ENCODE measurements around the gene SPOP.

Gene SPOP

DNA sequence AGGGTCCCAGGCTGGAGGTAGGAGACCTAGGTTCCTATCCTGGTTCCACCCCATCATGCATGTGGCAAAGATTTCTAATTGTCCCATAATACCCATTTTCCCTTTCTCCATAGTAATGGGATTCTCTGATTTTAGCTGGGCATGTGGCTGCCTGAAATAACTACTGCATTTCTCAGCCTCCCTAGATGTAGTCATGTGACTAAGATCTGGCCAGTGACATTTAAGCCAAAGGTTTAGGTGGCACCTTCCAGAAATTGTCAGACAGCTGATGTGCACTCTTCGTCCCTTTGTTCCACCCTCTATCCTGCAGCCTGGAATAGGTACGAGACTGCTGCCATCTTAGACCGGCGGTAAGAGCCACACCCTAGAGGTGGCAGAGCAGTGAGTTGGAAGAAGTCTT lies 94.0 kb downstream of the SPOP start:
- peak in 1 of 14 donors; percentile 45 for DNase-seq

GRCh38 chr17:49583226-49583625 lies 94.7 kb downstream of the SPOP start:
- peak in 1 of 14 donors; percentile 48 for DNase-seq

DNA sequence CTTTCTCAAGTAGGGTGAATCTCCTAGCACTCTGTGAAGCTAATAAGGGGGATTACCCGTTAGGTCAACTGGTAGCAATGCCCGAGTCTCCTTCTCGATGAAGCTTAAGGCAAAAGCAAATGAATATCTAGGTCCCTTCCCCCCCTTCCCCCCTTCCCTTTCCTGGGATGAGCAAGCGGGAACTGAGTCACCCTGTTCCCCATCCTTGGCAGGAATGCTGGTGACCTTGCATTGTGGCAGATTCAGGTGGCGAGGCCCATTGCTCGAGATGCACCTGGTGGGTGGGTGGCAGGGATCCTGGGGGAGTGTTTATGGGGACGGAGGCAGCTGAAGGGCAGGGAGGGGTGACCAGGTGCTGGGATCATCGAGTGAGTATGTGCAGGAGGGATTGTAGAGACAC lies 95.1 kb downstream of the SPOP start:
- no peak for DNase-seq

DNA sequence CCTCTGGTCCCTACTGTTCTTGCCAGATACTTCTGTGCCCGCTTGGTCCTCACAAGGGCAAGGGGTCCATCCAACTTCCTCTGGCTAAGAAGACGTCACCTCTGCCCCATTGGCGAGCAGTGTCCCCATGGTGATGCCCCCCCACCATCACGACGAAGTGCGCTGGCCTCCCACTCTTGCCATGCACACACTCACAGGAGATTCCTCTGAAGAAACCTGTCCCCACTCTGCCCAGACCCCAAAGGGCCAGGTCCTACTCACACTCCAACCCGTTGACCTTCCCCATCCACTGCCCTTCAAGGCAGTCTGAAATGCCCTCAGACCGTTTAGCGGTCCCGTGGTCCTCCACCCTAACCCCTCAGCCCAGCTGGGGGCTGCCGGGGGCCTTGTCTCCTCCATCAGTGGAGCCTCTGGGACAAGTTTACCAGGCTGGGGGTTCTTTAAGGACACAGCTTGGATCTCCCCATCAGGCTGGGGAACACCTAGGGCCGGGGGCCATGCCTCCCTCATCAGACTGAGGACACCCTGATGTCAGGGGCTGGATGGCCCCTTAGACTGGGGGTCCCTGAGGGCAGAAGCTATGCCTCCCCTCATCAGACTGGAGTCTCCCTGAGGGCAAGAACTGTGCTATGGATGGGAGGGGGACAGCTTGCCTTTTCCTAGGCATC lies 95.7 kb downstream of the SPOP start:
- DNase-seq: no peak

DNA sequence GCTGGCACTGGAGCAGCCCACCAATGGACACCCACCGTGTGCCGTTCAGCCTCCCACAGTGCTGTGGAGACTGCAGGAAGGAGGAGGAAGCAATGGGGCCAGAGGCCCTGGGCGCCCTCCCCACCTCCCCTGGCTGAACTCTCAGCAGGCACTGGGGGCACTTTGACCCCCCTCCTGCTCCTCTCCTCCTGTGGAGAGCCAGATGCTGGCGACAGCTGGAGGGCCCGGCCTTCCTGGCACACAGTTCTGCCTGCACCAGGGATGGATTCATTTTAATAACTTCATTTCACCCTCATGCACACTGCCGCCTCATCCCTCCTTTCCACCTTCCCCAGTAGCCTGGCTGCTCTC lies 96.3 kb downstream of the SPOP start:
- no peak for DNase-seq

- DNase-seq: no peak
These were observed 96.8 kb downstream of the SPOP start for GRCh38 chr17:49580981-49581647.

- peak in 1 of 14 donors; percentile 36 for DNase-seq
These were observed 97.7 kb downstream of the SPOP start for GRCh38 chr17:49580055-49580721.

- DNase-seq: peak in 1 of 14 donors; percentile 25
These were observed 98.4 kb downstream of the SPOP start for GRCh38 chr17:49579522-49579921.

DNA sequence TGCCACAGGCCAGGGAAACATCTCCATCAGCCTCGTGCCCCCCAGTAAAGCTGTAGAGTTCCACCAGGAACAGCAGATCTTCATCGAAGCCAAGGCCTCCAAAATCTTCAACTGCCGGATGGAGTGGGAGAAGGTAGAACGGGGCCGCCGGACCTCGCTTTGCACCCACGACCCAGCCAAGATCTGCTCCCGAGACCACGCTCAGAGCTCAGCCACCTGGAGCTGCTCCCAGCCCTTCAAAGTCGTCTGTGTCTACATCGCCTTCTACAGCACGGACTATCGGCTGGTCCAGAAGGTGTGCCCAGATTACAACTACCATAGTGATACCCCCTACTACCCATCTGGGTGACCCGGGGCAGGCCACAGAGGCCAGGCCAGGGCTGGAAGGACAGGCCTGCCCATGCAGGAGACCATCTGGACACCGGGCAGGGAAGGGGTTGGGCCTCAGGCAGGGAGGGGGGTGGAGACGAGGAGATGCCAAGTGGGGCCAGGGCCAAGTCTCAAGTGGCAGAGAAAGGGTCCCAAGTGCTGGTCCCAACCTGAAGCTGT lies 98.9 kb downstream of the SPOP start:
- DNase-seq: peak in 1 of 14 donors; percentile 28

GRCh38 chr17:49578414-49578813 lies 99.5 kb downstream of the SPOP start:
- no peak for DNase-seq

- DNase-seq: peak in 1 of 14 donors; percentile 30
These were observed 99.9 kb downstream of the SPOP start for GRCh38 chr17:49577963-49578362.

- no peak for DNase-seq
These were observed 100.3 kb downstream of the SPOP start for GRCh38 chr17:49577650-49577934.

GRCh38 chr17:49576917-49577649 lies 100.8 kb downstream of the SPOP start:
- peak in 1 of 14 donors; percentile 33 for DNase-seq

DNA sequence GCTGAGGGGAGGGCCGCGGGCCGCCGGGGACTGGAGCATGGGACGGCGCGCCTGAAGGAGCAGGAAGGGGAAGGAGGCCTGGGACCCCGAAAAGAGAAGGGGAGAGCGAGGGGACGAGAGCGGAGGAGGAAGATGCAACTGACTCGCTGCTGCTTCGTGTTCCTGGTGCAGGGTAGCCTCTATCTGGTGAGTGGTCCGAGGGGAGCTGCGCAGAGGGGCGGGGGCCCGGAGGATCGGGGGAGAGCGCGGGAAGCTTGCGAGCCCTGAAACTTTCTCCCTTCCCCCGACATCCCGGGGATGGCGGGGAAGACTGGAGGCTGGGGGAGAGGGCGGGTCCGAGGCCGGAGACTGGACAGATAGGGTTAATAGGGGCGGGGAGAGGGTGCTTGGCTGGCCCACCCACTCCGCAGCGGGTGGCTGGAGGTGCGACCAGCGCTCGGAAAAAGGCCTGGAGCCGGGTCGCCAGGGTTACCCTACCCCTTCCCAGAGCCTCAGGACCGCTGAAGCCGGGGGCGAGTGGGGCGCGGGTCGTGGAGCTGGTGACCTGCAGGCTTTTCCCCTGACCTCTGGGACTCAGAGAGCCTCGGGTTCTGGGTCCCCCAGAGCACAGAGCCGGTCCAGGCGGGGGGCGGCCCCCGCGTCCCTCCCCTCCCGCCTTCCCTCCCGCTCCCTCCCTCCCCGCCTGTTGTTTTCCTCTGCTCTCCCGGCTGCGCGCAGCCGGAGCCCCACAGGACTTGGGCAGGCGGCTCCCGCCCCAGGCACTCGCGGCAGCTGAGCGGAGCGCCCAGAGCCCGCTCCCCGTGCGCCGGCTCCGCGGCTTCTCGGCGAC lies 101.6 kb downstream of the SPOP start:
- DNase-seq: peak in 2 of 14 donors; percentile 19 to 54

- DNase-seq: peak in 3 of 14 donors; percentile 20 to 33 (median 25)
These were observed 102.2 kb downstream of the SPOP start, which contains the start of gene NXPH3 for GRCh38 chr17:49575679-49576087. Gene NXPH3 (plus strand): TSS chr17:49575871. CDS start chr17:49576220, 349 bp downstream.

DNA sequence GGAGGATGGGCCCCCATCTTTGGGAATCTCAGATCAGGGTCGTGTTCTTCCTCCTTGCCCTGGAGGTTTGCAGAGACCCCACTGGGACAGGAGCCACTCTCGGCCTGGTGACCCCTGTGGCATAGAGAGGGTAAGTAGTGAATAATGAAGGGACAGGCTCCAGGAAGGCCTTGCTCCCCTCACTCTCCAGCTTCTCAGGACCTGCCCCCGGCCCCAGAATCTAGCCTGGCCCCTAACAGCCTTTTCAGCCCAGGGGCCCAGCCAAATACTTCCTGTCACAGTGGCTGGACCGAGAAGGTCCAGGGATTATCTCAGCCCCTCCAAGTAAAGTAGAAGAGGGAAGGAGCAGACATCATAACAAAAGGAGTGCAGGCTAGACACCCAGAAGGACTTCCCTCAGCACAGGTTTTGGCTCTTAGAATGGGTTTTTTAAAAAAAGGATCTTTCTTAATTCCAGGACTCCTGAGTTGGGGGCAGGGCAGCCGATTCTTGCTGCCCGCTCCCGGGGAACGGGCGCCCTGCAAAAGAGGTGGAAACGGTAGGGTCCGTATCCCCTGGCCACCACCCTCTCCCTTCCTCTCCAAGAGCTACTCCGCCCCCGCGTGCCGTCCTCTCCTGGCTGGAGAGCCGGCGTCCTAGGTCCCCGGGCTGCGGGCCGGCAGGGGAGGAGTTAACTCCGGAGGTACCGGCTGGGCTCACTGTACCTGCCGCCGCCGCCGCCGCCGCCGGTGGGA lies 102.8 kb downstream of the SPOP start:
- DNase-seq: peak in 1 of 14 donors; percentile 76

GRCh38 chr17:49574323-49574781 lies 103.5 kb downstream of the SPOP start:
- peak in 5 of 14 donors; percentile 14 to 75 (median 38) for DNase-seq

GRCh38 chr17:49573510-49574322 lies 104.2 kb downstream of the SPOP start:
- DNase-seq: peak in 1 of 14 donors; percentile 30

DNA sequence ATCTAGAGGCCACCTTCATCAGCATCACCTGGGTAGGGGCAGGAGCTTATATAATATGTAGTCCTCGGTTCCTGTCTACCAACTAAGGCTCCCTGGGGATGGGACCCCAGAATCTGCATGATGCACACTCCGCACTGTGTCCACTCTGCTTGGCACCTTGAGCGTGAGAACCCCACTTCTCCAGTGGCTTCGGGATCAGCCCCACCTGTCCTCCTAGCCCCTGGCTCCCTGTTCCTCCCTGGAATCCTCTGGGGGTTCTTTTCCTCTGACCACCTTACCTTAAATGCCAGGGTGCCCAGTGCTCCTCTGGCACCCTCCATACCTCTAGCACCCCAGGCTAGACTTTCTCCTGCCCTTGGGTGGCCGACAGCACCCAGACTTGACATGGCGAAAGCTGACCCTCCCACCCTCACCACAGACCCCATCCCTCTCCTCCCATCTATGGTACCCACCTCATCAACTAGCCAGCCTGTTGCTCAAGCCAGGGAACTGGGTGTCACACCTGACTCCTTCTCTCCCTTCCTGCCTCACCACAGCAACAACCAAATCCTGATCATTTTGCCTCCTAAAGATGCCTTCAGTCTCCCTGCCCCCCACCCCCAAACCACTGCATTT lies 105.0 kb downstream of the SPOP start:
- DNase-seq: no peak
